B cell (primary cell): ENCODE measurements around the gene ERAS. TPM values are rescaled to one million over a fixed set of nuclear protein-coding genes. Genes with fewer than 3 reads are reported as not detected.

Source experiments
- ATAC-seq: fragments of 200-7000 bp; cut with Tn5 transposase; one replicate; pipeline ENCODE4 v1.10.0; 2021; ENCODE audit warnings: low read depth, mild to moderate bottlenecking, moderate number of reproducible peaks, moderate library complexity
- CTCF ChIA-PET: fragments of 350-600 bp; sonication (Branson Sonifier 250); formaldehyde crosslinking; loops from one replicate; lab custom pipeline; 2021; ENCODE audit warnings: antibody characterized with exemption, inconsistent platforms; lab: Charles Lee
- POLR2A ChIA-PET: fragments of 350-600 bp; sonication (Branson Sonifier 250); formaldehyde crosslinking; loops from one replicate; lab custom pipeline; 2021; ENCODE audit warnings: antibody characterized with exemption; lab: Charles Lee
- DNase-seq: peaks from one replicate; pipeline ENCODE4 v3.0.0; 2013
- H2AFZ ChIP-seq: 2 replicates; pipeline ENCODE4 v1.6.1; 2012; ENCODE audit warnings: mild to moderate bottlenecking, low read depth, low read length; ENCODE audit not compliant: insufficient read depth, poor library complexity, severe bottlenecking
- H3K27ac ChIP-seq, 2 donors: 1 replicate in 1 of 2; 2 replicates in 1 of 2; pipeline ENCODE4 v1.5.1; 2012 to 2013; ENCODE audit warnings: low read length in 2 of 2, mild to moderate bottlenecking in 2 of 2, moderate library complexity in 1 of 2
- H3K27me3 ChIP-seq, 4 experiments: fragments of 200-600 bp in 1 of 4; sonication (generic) in 1 of 4; replicated peaks in 1 of 4; 1 replicate in 2 of 4; 2 replicates in 2 of 4; pipeline versions ENCODE4 v1.6.1 to v1.7.0; 2013 to 2016; ENCODE audit warnings: low read length in 3 of 4, mild to moderate bottlenecking in 2 of 4, mixed read lengths in 1 of 4, moderate library complexity in 1 of 4; ENCODE audit not compliant: insufficient read depth in 4 of 4, control insufficient read depth in 3 of 4; ENCODE audit errors: control extremely low read depth in 1 of 4
- H3K36me3 ChIP-seq, 2 experiments: replicated peaks in 1 of 2; 1 replicate in 1 of 2; 2 replicates in 1 of 2; pipeline versions ENCODE4 v1.6.1 to v1.7.1; 2013; ENCODE audit warnings: low read length in 1 of 2; ENCODE audit not compliant: insufficient read depth in 2 of 2, control insufficient read depth in 1 of 2; ENCODE audit errors: control extremely low read depth in 1 of 2, extremely low read depth in 1 of 2
- H3K4me1 ChIP-seq, 2 donors: fragments of 200-600 bp in 1 of 2; sonication (generic) in 1 of 2; 1 replicate in 1 of 2; 2 replicates in 1 of 2; pipeline versions ENCODE4 v1.5.1 to v1.6.1; 2013 to 2017; ENCODE audit warnings: low read length in 2 of 2; ENCODE audit not compliant: control insufficient read depth in 2 of 2, insufficient read depth in 2 of 2
- H3K4me2 ChIP-seq: replicated peaks from 2 replicates; pipeline ENCODE3; 2012; ENCODE audit warnings: mild to moderate bottlenecking, low read depth, low read length; ENCODE audit not compliant: poor library complexity, severe bottlenecking
- H3K4me3 ChIP-seq, 5 experiments: fragments of 200-600 bp in 1 of 5; sonication (generic) in 1 of 5; 1 replicate in 3 of 5; 2 replicates in 2 of 5; pipeline versions ENCODE4 v1.5.1 to v1.7.0; 2011 to 2016; ENCODE audit warnings: low read length in 4 of 5, mild to moderate bottlenecking in 4 of 5, low read depth in 2 of 5, control low read depth in 1 of 5, moderate library complexity in 1 of 5; ENCODE audit not compliant: insufficient read depth in 1 of 5; ENCODE audit errors: control extremely low read depth in 1 of 5, extremely low read depth in 1 of 5
- H3K79me2 ChIP-seq: fragments of 200-600 bp; sonication (generic); one replicate; pipeline ENCODE4 v1.6.0; 2016; ENCODE audit warnings: low read length; ENCODE audit not compliant: control insufficient read depth, insufficient read depth
- H3K9ac ChIP-seq: fragments of 200-600 bp; sonication (generic); 2 replicates; pipeline ENCODE4 v1.6.1; 2017; ENCODE audit warnings: mild to moderate bottlenecking, low read length, moderate library complexity
- H3K9me3 ChIP-seq, 3 donors: one replicate each; pipeline versions ENCODE4 v1.6.1 to v1.7.1; 2013; ENCODE audit warnings: low read length in 2 of 3; ENCODE audit not compliant: control insufficient read depth in 2 of 3, insufficient read depth in 1 of 3; ENCODE audit errors: control extremely low read depth in 1 of 3
- H4K20me1 ChIP-seq: 2 replicates; pipeline ENCODE4 v1.6.0; 2012; ENCODE audit warnings: mild to moderate bottlenecking, low read length; ENCODE audit not compliant: insufficient read depth, control insufficient read depth, poor library complexity, severe bottlenecking
- H3K27ac Mint-ChIP-seq: one replicate; pipeline ENCODE4 v1.8.0; 2021; ENCODE audit warnings: mixed read lengths
- H3K27me3 Mint-ChIP-seq: one replicate; pipeline ENCODE4 v1.8.0; 2021; ENCODE audit warnings: mixed read lengths
- H3K4me1 Mint-ChIP-seq: one replicate; pipeline ENCODE4 v1.8.0; 2021; ENCODE audit warnings: mixed read lengths
- H3K4me3 Mint-ChIP-seq: one replicate; pipeline ENCODE4 v1.8.0; 2021; ENCODE audit warnings: mixed read lengths
- H3K9me3 Mint-ChIP-seq: one replicate; pipeline ENCODE4 v1.8.0; 2022; ENCODE audit warnings: mixed read lengths; ENCODE audit not compliant: insufficient read depth
- EZH2 ChIP-seq: IDR thresholded peaks from 2 replicates; pipeline ENCODE4 v1.6.1; 2012; ENCODE audit warnings: borderline replicate concordance, low read depth, mild to moderate bottlenecking, moderate library complexity, low read length; ENCODE audit not compliant: insufficient read depth, poor library complexity, severe bottlenecking
- WGBS: methylation state at CpG from one replicate; pipeline ENCODE4 v1.1.5; 2013; ENCODE audit warnings: missing lambda C conversion rate; ENCODE audit not compliant: insufficient coverage; 5-methylcytosine and 5-hydroxymethylcytosine counted together
- intact Hi-C: fragments of 100-400 bp; cut with micrococcal nuclease; formaldehyde crosslinking; loops from one replicate; pipeline ENCODE4 v1.10.0; 2022
- polyA plus RNA-seq: library from polyadenylated mRNA; depleted of rRNA; stranded (reverse); fragments of >200 nt; gene quantifications from 2 replicates; pipeline ENCODE4 v1.2.3, GENCODE V29; 2012
- total RNA-seq, 2 donors: library from RNA; stranded (reverse); fragments of 120-200 nt in 1 of 2; gene quantifications; 1 replicate in 1 of 2; 2 replicates in 1 of 2; pipeline versions ENCODE4 v1.2.3 to v1.2.4, GENCODE V29; 2013 to 2022
- TF ChIP-seq, protein P1 (sequence below): fragments of 200-600 bp; IDR thresholded peaks from one replicate; pipeline ENCODE4 v1.8.0; 2022; ENCODE audit warnings: antibody characterized with exemption, mild to moderate bottlenecking

The ERAS gene
- total and polyA plus RNA-seq, 2 donors (not counting 1 experiment from before 2014, with no cell fraction given): 0.09 TPM; not detected in 1

DNA sequence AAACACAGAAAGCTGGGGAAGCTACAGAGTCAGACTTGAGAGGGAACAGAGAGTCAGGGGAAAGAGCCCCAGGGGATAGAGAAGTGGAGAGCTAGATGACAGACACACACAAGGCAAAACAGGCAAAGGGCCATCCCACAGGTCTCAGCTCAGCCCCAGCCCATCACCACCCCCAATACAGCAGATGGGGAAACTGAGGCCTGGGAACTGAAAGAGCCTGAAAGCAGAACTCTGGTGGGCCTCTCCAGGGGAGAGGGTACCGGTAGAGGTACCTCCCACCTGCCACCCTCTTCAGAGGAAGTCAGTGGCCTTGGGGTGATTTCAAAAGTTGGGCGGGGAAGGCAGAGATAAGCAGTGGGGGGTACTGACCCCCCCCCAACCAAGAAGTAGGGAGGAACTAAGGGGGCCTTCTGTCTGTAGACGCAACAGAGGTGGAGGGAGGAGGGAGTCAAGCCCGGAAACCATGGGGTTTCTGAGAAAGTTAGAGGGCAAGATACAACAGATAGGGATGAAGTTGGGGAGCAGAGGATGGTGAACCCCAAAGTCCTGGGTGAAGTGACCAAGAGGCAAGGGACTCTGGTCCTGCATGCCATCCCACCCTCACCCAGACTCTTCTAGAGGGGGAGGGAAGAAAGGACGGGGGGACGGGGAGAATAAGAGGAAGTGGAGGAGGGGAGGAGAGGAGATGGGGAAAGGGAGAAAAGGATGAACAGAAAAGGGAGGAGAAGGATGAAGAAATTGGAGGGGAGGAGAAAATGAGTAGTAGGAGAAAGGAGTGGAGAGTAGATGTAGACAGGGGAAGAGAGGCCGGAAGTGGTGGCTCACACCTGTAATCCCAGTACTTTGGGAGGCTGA, 36.7 kb upstream of the ERAS start:
- DNase-seq: no peak
- TF ChIP-seq EZH2: no peak
- TF ChIP-seq, protein P1, sequence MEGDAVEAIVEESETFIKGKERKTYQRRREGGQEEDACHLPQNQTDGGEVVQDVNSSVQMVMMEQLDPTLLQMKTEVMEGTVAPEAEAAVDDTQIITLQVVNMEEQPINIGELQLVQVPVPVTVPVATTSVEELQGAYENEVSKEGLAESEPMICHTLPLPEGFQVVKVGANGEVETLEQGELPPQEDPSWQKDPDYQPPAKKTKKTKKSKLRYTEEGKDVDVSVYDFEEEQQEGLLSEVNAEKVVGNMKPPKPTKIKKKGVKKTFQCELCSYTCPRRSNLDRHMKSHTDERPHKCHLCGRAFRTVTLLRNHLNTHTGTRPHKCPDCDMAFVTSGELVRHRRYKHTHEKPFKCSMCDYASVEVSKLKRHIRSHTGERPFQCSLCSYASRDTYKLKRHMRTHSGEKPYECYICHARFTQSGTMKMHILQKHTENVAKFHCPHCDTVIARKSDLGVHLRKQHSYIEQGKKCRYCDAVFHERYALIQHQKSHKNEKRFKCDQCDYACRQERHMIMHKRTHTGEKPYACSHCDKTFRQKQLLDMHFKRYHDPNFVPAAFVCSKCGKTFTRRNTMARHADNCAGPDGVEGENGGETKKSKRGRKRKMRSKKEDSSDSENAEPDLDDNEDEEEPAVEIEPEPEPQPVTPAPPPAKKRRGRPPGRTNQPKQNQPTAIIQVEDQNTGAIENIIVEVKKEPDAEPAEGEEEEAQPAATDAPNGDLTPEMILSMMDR: no peak
- no peaks in the 10 kb centered on the region for H3K4me1 Mint-ChIP-seq
- ChIA-PET POLR2A (no interaction called here), CTCF (no interaction called here)
- Histone ChIP-seq H3K9me3 (no peaks in the 10 kb centered on the region), H3K27me3 (no peaks in the 10 kb centered on the region), H3K27ac (no peak overlapping the region), H3K36me3 (no peaks in the 10 kb centered on the region), H4K20me1 (no peaks in the 10 kb centered on the region), H3K4me1 (no peaks in the 10 kb centered on the region), H3K79me2 (no peaks in the 10 kb centered on the region), H3K9ac (no peak overlapping the region), H3K4me2 (no peak overlapping the region), H2AFZ (no peak overlapping the region), H3K4me3 (no peak overlapping the region)
- intact Hi-C loops: no loop called here
- no peak overlapping the region for H3K4me3 Mint-ChIP-seq
- no peak for ATAC-seq
- H3K9me3 Mint-ChIP-seq: no peaks in the 10 kb centered on the region
- no peak overlapping the region for H3K27ac Mint-ChIP-seq
- H3K27me3 Mint-ChIP-seq: peaks cover 12% of the 10 kb centered on the region
- WGBS: 23% methylated on average over 3 of the region's 7 CpGs

DNA sequence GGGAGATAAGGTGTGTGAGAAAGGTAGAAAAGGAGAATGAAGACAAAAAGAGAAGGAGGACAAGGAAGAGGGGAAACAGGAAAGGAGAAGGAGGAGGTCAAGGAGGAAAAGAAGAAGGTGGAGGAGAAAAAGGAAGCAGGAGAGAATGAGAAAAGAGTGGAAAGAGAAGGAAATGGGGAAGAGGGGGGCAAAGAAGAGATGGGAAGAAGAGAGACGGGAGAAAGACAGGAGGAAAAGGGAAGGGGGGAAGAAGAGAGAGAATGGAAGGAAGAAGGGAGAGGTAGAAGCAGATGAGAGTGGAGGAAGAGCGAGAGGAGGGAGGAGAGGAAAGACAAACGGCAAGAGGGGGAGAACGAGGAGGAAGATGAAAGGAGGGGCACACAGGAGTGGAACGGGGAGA, 35.8 kb upstream of the ERAS start:
- H3K27me3 Mint-ChIP-seq: peaks cover 12% of the 10 kb centered on the region
- no peaks in the 10 kb centered on the region for H3K4me1 Mint-ChIP-seq
- no peak overlapping the region for H3K4me3 ChIP-seq
- WGBS: 87% methylated on average over 1 of the region's 5 CpGs
- no peak overlapping the region for H2AFZ ChIP-seq
- no peak overlapping the region for H3K27ac ChIP-seq
- H3K9me3 Mint-ChIP-seq: no peaks in the 10 kb centered on the region
- ChIA-PET POLR2A (no interaction called here), CTCF (no interaction called here)
- DNase-seq: no peak
- H3K4me3 Mint-ChIP-seq: no peak overlapping the region
- no peaks in the 10 kb centered on the region for H3K79me2 ChIP-seq
- no peak for ATAC-seq
- no peaks in the 10 kb centered on the region for H3K4me1 ChIP-seq
- H3K9me3 ChIP-seq: no peaks in the 10 kb centered on the region
- no peaks in the 10 kb centered on the region for H3K36me3 ChIP-seq
- H3K27me3 ChIP-seq: no peaks in the 10 kb centered on the region
- no peak overlapping the region for H3K27ac Mint-ChIP-seq
- no peak for TF ChIP-seq EZH2
- TF ChIP-seq, protein P1: no peak
- intact Hi-C loops: no loop called here
- H3K9ac ChIP-seq: no peak overlapping the region
- no peaks in the 10 kb centered on the region for H4K20me1 ChIP-seq
- H3K4me2 ChIP-seq: no peak overlapping the region
